HG03060 (cell line): ENCODE results near the gene HNRNPA3.
"Not testable (repeated sequence)": the region's sequence is repeated elsewhere in the genome, so short reads cannot be mapped to it uniquely, and the experiment has no call there.

Source experiments
- ATAC-seq: cut with Tn5 transposase; IDR thresholded peaks from one replicate; pipeline ENCODE4 v1.9.1; 2021; ENCODE audit warnings: low read depth, moderate number of reproducible peaks; ENCODE audit not compliant: unreplicated experiment

The HNRNPA3 gene

GRCh38 chr2:177231270-177231669 lies 18.7 kb downstream of the HNRNPA3 start:
- ATAC-seq = no peak

- no peak for ATAC-seq
Observed at GRCh38 chr2:177232098-177232704, 19.6 kb downstream of the HNRNPA3 start.

GRCh38 chr2:177234267-177234666 lies 21.7 kb downstream of the HNRNPA3 start:
- no peak for ATAC-seq

GRCh38 chr2:177235855-177236437 lies 23.4 kb downstream of the HNRNPA3 start:
- no peak for ATAC-seq

- no peak for ATAC-seq
Observed at GRCh38 chr2:177237932-177238331, 25.3 kb downstream of the HNRNPA3 start.

GRCh38 chr2:177239053-177239452 lies 26.5 kb downstream of the HNRNPA3 start:
- no peak for ATAC-seq

GRCh38 chr2:177239932-177240630 lies 27.5 kb downstream of the HNRNPA3 start:
- peak; percentile 65 for ATAC-seq

- no peak for ATAC-seq
Observed at GRCh38 chr2:177241711-177242120, 29.1 kb downstream of the HNRNPA3 start.

GRCh38 chr2:177242121-177242987 lies 29.8 kb downstream of the HNRNPA3 start:
- ATAC-seq = no peak

- ATAC-seq = no peak
Observed at GRCh38 chr2:177243073-177243472, 30.5 kb downstream of the HNRNPA3 start.

- ATAC-seq = no peak
Observed at GRCh38 chr2:177243476-177243875, 30.9 kb downstream of the HNRNPA3 start.

- ATAC-seq = no peak
Observed at GRCh38 chr2:177244244-177244771, 31.7 kb downstream of the HNRNPA3 start.

- ATAC-seq = no peak
Observed at GRCh38 chr2:177245010-177245422, 32.4 kb downstream of the HNRNPA3 start.

GRCh38 chr2:177246000-177246399 lies 33.4 kb downstream of the HNRNPA3 start:
- no peak for ATAC-seq

- not testable (repeated sequence) for ATAC-seq
Observed at GRCh38 chr2:177246523-177247030, 34.0 kb downstream of the HNRNPA3 start.

- no peak for ATAC-seq
Observed at GRCh38 chr2:177247693-177248262, 35.2 kb downstream of the HNRNPA3 start.

GRCh38 chr2:177249038-177249437 lies 36.4 kb downstream of the HNRNPA3 start:
- no peak for ATAC-seq

- no peak for ATAC-seq
Observed at GRCh38 chr2:177250461-177250860, 37.9 kb downstream of the HNRNPA3 start.

- no peak for ATAC-seq
Observed at GRCh38 chr2:177251165-177251542, 38.6 kb downstream of the HNRNPA3 start.
